Fibroblast of the conjunctiva (primary cell): Measurements from ENCODE around the gene C1R.

ENCODE experiments used
- DNase-seq: peaks from one replicate; pipeline ENCODE4 v3.0.0-alpha.2; 2010; ENCODE audit warnings: low read depth

The C1R gene

DNA sequence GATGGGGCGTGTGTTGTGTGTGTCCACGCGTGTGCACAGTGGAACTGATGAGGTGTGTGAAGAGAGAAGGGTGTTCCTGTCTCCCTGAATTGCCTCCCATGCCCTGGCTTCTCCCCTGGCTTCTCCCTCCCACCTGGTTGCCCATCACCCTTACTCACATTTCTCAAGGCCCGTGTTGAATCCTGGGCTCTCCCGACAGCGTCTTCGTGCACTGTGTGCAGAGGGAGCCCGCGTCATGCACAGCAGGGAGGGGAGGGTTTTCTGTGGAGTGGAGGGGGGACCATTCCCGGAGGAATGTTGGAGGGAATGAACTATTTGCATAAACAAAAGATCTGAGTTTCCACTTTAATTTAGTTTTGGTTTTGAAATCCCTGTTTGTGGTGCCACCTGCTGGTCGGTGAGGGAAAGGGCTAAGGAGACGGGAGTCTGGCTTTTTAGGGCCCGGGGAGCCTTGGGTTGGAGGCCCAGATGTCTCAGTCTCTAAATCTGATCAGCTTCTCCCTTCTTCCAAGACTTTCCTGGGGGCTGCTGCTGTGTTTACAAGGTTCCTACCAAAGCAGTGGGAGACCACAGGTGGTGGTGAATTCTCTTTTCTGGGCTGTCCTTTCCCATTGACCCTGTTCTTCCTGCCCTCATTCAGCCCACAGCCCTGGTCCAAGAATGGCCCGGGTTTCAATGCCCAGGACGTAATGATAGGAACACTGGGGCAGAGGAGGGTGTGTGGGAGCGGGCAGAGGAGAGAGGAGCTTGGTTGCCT is at the start of gene C1R:
Gene C1R, minus strand, starts transcription at position 217 of the 757 bp plus-strand sequence. Its CDS starts 57 bp downstream, at position 160.
- DNase-seq, result peak; percentile 72

DNA sequence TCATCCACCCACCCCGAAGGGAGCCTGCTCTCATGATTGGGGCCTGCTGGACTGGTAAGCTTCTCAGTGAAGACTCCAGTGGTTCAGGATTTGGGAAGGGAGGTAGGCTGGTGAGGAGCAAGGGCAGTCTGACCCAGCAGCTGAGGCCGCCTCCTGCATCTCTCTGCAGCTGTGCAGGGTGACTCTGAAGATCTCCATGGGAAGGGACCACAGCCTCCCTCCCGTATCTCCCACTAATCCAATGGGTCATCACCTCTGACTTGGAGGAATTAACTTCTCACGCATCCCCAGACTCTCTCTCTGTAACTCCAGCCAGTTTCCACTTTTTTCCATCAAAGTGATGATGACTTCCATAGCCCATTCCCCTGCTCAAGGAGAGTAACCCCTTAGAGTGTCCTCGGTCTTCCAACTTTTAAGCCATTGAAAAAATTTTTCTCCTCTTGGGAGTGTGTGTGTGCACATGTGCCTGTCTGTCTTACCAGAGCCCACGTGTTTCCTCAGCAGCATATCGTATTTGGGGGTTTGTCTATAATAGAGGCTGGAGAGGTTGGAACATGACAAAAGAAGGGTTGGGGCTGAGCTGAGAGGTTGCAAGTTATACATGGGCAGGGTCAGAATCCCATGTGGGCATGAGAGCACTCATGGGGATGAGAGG is 49.2 kb upstream of the C1R start:
- DNase-seq, result no peak

DNA sequence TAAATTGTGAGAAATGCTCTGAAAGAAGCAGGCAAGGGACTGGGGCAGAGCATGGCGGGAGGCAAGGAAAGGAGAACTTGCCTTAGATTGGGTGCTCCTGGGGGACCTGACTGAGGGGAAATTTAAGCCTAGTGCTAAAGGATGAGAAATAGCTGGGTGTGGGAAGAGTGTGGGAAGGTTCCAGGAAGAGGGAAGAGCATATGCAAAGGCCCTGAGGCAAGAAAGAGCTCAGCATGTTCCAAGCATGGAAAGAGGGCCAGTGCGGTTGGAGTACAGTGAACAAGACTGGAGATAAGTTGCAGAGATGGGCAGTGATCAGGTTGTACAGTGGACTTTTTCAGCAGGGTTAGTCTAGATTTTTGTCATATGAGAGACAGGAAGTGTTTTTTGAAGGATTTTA is 47.0 kb upstream of the C1R start:
- no peak for DNase-seq

DNA sequence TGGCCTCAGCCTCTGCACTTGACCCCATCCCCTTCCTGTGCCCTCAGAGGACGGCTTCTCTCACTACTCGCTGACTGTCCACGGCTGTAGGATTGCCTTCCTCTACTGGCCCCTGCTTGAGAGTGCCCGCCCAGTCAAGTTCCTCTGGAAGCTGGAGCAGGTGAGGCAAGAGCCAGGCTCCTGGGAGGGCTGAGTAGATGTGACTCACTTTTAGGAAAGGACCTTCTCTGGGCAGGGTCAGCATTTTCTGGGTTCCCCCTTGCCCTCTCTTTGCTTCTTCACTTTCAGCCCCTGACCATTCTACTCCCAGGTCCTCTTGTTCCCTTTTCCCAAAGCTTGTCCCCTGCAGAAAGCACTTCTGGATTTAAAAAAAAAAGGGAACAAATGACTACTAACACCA is 45.7 kb upstream of the C1R start:
- no peak for DNase-seq

DNA sequence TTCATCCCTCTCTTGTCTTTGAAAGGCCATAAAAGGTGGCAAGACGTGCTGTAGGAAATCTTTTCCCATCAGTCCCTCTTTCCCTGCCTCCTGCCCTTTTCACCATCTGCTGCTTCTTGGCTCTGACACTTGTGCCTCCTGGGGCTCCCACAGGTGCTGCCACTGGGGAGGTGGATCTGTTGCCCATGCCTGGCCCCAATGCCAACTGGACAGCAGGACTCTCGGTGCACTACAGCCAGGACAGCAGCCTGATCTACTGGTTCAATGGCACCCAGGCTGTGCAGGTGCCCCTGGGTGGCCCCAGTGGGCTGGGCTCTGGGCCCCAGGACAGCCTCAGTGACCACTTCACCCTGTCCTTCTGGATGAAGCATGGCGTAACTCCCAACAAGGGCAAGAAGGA is 44.4 kb upstream of the C1R start:
- DNase-seq, result no peak

DNA sequence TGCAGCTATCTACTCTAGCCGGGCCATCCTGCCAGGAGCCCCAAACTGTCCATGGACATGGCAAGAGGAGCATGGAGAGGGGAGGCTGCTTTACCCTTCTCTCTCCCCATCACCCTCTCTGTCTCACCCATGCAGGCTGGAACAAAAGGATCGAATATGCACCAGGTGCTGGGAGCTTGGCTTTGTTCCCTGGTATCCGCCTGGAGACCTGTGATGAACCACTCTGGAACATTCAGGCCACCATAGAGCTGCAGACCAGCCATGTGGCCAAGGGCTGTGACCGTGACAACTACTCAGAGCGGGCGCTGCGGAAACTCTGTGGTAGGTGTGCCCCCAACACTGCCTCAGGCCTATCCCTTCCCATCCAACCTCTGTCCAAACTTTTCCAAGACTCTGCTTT is 43.8 kb upstream of the C1R start:
- DNase-seq, result no peak

DNA sequence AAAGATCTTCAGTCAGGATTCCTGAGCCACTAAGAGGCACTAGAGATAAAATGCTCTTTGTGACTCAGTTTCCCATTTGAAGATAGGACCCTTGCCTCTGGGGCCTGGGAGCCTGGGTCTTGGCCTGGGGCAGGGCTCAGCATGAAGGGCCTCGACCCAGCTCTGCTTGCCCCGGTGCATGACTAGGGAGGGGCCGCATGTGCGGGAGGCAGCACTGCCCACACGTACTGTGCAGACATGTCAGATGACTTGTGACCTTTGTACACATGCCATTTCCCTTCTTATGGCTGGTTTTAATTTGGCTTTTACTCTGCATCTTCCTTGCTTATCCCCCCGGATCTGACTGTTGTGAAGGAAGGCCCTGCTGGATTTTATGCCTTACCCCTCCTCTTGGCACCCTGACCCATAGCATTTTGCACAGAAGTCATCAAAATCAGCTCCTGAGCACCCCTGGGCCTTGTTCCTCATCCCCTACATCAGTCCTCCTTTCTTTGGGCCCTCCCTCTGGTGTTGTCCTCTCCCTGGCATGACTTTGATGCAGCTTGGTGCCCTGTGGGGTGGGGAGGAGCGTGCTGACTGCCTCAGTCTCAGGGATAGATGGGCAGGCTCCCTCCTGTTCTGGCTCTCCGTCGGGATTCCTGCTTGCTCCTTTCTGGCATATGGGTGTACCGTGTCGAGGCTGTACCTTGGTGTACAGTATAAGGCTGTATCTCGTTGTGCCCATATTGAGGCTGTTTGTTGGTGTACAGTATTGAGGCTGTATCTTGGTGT is 42.3 kb upstream of the C1R start:
- no peak for DNase-seq

DNA sequence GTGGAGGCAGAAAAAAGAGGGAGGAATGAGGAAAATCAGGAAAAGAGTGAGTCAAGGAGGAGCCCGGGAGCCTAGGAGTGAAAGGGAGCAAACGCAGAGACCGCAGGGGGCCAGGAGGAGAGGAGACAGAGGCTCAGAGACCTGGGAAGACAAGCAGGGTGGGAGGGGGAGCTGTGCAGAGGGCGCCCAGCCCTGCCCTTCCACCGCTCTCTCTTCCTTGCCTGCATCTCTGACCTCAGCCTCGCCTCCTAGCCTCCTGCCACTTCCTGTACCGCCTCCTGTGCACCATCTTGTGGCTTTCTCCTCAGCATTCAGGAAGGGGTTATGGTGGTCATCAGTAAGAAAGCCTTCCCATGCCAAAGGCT is 39.2 kb upstream of the C1R start:
- no peak for DNase-seq

DNA sequence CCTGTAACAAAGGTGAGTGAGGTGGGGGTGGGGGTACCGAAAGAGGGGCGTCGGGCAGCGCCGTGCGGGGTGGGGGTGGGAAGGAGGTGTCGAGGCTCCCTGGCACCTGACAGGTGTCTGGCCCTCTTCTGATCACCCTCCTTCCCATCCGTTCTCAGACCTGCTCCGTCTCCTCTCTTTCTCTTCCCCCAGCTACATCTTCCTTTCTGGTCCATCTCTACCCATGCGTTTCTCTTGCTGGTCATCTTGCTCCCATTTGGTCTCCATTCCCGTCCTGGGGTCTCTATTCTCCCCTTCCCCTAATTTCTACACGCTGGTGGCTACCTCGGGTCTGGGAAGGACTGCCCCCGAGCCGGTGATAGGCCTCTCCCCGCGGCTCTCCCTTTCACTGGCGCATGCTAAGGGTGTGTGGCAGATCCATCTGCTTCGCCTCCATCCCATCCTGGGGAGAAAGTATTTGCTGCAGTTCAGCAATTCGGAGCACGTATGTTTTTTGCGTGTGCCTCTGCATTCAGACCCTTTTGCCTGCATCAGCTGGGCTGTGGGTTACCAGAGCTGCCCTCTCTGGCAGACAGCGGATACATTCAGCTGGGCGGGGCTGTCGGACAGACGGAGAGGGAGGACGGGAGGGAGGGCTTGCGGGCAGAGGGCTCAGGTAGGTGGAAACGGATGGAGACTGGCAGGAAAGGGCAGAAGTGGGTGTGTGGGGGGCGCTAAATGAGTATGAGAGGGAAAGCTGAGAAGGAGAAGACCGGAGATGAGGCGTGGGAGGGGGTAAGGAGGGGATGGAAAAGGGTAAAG is 38.7 kb upstream of the C1R start:
- DNase-seq, result no peak

DNA sequence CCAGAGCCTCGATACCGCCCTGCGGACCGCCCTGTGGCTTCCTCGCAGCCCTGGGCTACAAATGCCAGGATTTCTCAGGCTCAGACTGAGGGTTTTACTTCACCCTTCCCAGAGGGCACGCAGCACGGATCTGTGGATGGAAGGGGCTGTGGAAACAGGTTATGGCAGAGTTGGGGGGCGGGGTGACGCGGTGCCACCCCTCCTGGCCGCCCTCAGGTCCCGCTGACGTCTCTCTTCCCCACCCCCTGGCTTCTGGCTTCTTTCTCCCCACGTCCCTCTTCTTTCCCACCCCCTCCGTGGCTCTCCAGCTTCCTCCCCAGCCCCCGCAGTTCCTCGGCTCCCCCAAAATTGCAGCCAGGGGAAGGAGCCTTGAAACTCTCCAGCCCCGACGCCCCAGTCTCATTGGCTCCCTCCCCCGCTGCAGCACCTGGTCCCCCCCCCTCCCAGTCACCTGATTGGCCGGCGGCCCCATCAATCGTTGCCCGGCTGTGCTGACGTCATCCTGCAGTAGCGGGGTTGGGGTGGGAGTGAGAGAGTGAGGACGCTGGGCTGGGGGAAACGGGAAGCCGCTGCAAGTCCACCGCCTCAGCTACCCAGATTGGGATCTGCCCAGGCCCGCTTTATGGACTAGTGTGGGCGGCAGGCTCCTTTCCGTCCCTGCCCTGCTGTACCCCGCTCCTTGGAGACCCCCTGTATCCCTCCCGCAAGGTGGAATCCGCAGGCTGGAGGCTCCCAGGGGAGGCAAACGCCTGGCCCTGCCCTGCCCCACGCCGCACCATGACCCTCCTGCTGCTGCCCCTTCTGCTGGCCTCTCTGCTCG is 37.8 kb upstream of the C1R start, which contains the start of gene CLSTN3:
Gene CLSTN3, plus strand, starts transcription at position 500 of the 820 bp plus-strand sequence. Its CDS starts 278 bp downstream, at position 778.
- DNase-seq, result peak; percentile 35

DNA sequence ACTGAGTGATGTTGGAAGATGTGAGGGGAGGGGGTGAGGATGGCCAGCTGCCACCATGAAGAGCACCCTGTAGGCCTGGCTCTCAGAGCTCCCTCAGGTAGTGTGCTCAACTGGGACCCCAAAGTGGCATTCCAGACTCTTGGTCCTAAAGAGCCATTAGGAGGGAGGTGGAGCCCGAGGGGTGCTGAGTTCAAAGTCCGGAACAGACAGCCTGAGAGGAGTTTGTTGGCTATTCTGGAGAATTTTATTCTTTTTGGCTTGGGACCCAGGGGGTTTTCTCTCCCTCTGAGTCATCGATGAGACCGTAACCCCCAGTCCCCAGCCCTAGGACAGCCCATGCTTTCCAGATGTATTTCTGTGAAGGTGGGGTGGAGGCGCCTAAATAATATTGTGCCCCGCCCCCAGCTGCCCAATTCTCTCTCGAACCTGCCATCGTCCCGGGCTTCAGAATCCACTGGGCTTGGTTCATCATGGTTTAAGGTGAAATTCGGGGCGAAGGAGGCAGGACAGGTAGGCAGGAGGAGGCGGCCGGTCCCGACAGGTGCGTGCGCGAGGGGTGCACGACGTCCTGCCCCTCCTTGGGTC is 37.1 kb upstream of the C1R start:
- DNase-seq, result no peak

DNA sequence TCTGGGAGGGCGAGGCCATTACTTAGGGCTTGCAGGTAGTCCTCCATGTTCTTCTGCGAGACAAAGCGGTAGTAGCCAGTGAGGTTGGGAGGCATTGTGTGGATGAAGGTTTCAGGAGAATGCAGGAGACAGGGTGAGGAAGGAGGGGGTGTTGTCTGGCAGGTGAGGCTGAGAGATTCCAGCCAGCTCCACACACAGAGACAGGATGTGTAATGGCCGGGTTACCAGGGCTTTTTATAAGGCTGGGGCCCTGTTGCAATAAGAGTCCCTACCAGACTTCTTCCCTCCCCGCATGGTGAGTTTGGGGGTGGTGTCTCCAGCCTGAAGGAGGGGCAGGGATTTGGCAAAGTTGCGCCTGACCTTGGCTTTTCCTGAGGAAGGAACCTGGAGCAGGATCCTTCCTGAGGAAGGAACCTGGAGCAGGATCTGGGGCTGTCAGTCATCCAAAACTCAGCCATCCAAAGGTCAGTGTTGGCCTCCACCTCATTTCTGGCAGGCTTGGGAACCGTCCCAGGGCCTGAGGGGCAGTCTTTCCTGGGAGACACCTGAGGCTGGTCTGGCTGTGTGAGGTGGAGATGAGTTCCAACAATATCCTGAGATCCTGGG is 36.5 kb upstream of the C1R start, which contains the start of gene RBP5:
Gene RBP5, minus strand, starts transcription at position 209 of the 606 bp plus-strand sequence. Its CDS starts 114 bp downstream, at position 95.
- no peak for DNase-seq

DNA sequence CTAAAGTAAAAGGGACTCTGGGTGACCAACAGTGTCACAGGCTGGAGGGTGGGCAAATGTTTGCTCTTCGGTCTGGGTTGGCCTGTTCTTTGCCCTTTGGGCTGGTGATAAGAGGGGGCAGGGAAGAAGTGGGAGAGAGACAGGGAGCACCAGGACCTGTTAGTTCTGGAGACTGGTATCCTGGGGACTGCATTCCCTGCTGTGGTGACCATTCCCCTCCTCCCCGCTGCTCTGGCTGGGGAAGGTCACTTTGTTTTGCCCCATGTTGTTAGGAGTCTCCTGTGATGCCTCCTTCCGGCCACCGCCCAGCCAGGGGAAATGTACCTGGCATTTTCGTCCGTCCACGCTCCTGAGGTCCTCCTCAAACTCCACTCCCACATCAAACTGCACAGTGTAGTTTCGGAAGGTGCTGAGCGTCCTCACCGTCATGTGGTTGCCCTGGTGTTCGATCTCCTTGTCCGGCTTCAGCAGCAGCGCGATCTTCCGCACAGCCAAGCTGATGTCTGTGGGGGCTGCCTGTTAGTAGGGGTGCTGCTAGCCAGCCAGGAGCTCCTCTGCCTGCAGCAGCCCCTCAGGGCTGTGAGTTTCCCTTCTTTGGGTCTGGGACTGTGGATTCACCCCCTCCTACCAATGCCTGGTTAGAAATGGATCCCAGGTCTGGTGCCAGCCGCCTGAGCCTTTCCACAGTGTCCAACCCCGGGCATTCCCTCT is 35.8 kb upstream of the C1R start:
- DNase-seq, result no peak

DNA sequence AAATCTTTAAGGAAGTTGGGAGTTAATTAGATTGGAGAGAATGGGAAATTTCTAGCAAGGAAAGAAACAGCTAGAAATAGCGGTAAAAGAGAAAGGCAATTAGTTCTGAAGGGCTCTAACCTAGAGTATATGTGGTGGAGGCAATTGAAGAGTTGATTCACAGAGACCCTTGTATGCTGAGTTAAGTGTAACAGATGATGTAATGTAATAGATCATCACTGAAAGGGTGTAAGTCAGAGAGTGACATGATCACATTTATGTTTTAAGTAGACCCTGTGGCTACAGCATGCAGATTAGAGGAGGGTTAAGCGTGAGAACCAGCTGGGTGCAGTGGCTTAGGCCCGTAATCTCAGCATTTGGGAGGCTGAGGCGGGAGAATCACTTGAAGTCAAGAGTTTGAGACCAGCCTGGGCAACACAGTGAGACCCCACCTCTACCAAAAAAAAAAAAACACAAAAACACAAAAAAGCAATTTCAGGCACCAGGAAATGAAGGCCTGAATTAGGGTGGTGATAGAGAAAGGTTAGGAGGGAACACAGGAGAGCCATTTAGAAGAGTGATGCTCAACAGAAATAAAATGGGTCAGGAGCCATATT is 33.5 kb upstream of the C1R start:
- DNase-seq, result no peak

DNA sequence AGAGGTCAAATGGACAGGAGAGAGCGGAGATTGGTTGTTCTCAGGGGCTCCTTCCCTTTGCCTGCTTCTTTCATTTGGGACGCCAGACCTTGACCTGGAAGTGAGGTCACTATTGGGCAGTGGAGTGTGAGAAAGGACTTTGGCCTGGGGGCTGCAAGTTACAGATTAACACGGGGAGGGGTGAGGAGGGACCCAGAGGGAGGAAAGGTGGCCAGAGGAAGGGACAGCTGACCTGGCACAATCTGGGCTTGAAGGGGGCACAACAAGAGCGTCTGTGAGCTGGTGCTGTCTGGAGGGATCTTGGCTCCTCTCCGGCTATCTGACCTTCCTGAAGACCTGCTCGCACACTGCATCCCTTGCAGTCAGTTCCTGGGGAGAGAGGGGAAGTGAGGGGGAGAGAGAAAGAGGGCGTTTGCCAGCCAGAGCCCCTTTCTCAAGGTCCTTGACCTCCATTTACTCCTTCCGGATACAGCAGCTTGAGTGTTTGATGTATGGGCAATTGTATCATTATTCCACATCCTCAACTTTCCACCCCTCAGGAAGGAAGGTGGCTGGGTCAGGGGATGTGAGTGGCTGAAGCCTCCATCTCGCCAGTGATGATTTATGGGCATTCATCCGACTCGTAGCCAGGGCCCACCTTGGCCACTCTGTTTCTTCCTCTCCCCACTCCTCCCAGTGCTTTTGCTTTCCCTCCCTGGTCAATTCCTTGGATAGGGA is 31.7 kb upstream of the C1R start:
- DNase-seq, result no peak

DNA sequence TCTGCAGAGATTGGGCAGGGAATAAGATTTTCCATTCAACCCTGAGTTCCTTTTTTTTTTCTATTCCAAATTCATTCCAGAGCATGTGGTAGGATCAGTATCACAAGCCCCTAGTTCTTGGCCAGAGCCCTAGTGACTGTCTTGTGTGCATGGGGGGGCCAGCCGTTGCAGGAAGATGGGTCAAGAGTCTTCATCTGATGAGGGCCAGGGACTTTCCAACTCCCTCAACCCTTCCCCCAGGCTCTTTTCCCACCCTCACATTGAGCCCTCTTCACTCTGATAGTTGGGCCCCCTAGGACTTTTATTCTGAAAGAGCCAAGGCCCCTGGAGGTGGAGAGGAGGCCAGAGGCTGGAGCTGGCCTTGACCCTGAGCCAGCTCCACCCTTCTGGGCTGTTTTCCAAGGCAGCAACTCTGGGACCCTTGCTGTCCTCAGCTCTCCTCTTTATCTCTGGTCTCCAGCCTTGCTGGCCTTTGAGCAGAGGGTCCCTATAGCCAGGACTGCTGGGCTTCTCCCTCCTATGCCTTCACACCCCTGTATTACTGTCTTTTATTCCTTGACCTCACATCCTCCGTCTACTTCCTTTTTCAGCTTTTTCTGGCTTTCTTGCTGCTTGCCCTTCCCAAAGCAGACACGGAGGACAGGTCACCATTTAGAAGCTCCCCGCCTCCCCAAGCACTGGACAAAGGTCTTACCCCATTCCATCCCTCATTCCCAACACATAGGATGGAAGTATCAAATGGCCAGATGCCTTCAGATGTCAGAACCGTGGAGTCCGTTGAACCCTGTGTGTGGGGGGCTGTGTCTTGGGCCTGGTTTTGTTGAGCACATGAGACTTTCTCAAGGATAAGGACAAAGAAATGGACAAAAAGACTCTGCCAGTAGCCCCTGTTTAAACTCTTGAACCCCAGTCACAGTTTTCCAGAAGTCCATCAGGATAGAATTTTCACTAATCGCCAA is 30.8 kb upstream of the C1R start:
- no peak for DNase-seq

DNA sequence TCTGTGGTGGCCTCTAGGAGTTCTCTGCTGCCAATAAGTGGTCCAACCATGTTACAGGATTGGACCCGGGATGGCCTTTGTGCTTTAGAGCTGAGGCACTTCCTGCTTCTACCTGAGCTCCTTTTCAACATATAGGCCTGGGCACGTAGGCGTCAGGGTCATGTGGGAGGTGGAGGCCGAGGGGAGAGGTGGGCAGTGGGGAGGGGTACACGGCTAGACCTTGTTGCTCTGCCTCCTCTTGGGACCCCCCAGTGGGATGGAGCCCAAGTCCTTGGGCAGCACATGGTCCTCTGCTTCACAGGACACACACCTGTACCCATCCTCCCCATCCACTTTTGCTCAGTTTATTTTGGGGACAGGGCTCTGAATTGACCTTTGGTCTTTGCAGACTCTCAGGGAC is 29.1 kb upstream of the C1R start:
- DNase-seq, result no peak
